ENCODE results near the gene LKAAEAR1.

- TF ChIP-seq CTCF (IDR thresholded peaks at IDR 0.05) = no peak
- TF ChIP-seq ATF3 (CRISPR knock-in tag; conservative IDR thresholded peaks at IDR 0.05) = no peak
- no peak for TF ChIP-seq ATF2 (CRISPR knock-in tag; IDR thresholded peaks at IDR 0.05; ENCODE audit: borderline replicate concordance, low read depth)
- no peak for TF ChIP-seq FOXP4 (CRISPR knock-in tag; IDR thresholded peaks at IDR 0.05)
- no peak for TF ChIP-seq ZSCAN18 (CRISPR knock-in tag; IDR thresholded peaks at IDR 0.05)
- no peak for TF ChIP-seq MXD4 (CRISPR knock-in tag; IDR thresholded peaks at IDR 0.05; ENCODE audit: borderline replicate concordance)
- TF ChIP-seq ZBTB21 (CRISPR knock-in tag; IDR thresholded peaks at IDR 0.05; ENCODE audit: borderline replicate concordance) = no peak
- no peak for TF ChIP-seq RELA (CRISPR knock-in tag; IDR thresholded peaks at IDR 0.05; ENCODE audit: borderline replicate concordance)
- no peak for TF ChIP-seq TEAD4 (CRISPR knock-in tag; IDR thresholded peaks at IDR 0.05)
- TF ChIP-seq JUN (CRISPR knock-in tag; IDR thresholded peaks at IDR 0.05) = no peak
- no peak for TF ChIP-seq USF2 (CRISPR knock-in tag; IDR thresholded peaks at IDR 0.05)
- TF ChIP-seq HMGXB4 (CRISPR knock-in tag; IDR thresholded peaks at IDR 0.05) = no peak
Measured at GRCh38 chr20:64065062-64065973, 18.9 kb downstream of the LKAAEAR1 start.

All from WTC11 (cell line).